Measurements from ENCODE around the gene ISCU. TPM values are rescaled to one million over a fixed set of nuclear protein-coding genes. Genes with fewer than 3 reads are reported as not detected.

Gene ISCU
- total and polyA plus RNA-seq, 2 of the 8 experiments (the other 6 are each of a cell fraction or from before 2014, with no cell fraction given), result 72.1 to 78.1 TPM

- ChIA-PET POLR2A (ENCODE audit: partially characterized antibody) (no interaction called here), CTCF (ENCODE audit: partially characterized antibody) (no interaction called here)
- FAIRE-seq, result no peak
- Histone ChIP-seq H4K8ac (ENCODE audit: extremely low read depth, insufficient read depth, low read length) (no peak overlapping the region), H3K9ac (replicated peaks in 1 of 4; ENCODE audit: extremely low read depth in 1 of 4, low read depth in 3 of 4, low read length in 3 of 4) (no peak overlapping the region), H3K23me2 (ENCODE audit: low read depth, low read length) (no peaks in the 10 kb centered on the region), H2AK5ac (ENCODE audit: low read depth, low read length) (no peak overlapping the region), H3K4me3 (ENCODE audit: extremely low read depth in 1 of 4, insufficient read depth in 2 of 4, low read depth in 3 of 4, low read length in 4 of 4) (no peak overlapping the region), H3K23ac (ENCODE audit: insufficient read length) (no peak overlapping the region), H3K4ac (replicated peaks; ENCODE audit: insufficient read length, low read depth, low read length) (no peak overlapping the region), H4K5ac (ENCODE audit: insufficient read length, low read depth, low read length) (no peak overlapping the region), H3K56ac (replicated peaks; ENCODE audit: insufficient read length, low read depth, low read length) (no peak overlapping the region), H4K20me1 (replicated peaks in 1 of 2; ENCODE audit: control insufficient read depth in 1 of 2, insufficient read depth in 2 of 2, low read length in 2 of 2) (peaks cover 2 to 12% of the 10 kb centered on the region in 2 experiments), H2AFZ (ENCODE audit: low read length) (no peak overlapping the region), H3K14ac (ENCODE audit: insufficient read length) (no peak overlapping the region), H2BK15ac (ENCODE audit: low read length) (no peak overlapping the region), H4K91ac (replicated peaks; ENCODE audit: insufficient read length, low read length) (no peak overlapping the region), H2BK20ac (ENCODE audit: low read length) (no peak overlapping the region), H3K4me1 (replicated peaks in 1 of 4; ENCODE audit: control insufficient read depth in 3 of 4, insufficient read depth in 4 of 4, low read length in 3 of 4) (no peaks in the 10 kb centered on the region), H3K36me3 (ENCODE audit: control insufficient read depth in 2 of 4, insufficient read depth in 4 of 4, low read length in 3 of 4) (peaks cover 38 to 77% (median 49%) of the 10 kb centered on the region in 4 experiments), H2BK120ac (replicated peaks; ENCODE audit: low read depth, low read length) (no peak overlapping the region), H3K18ac (ENCODE audit: extremely low read depth, low read length) (no peak overlapping the region), H3K79me2 (ENCODE audit: control insufficient read depth in 1 of 2, insufficient read depth in 2 of 2, low read length in 2 of 2) (peaks cover 0 to 53% of the 10 kb centered on the region in 2 experiments; a peak in 2 of 4 replicates), H3K27ac (ENCODE audit: low read depth, low read length) (no peak overlapping the region), H3K79me1 (ENCODE audit: low read depth, low read length) (no peaks in the 10 kb centered on the region; the same call in none of the 2 replicates), H3K27me3 (replicated peaks in 1 of 4; ENCODE audit: control insufficient read depth in 3 of 4, extremely low read depth in 1 of 4, insufficient read depth in 3 of 4, low read length in 3 of 4) (no peaks in the 10 kb centered on the region), H2BK12ac (ENCODE audit: low read depth, low read length) (no peak overlapping the region), H3K9me3 (ENCODE audit: insufficient read depth in 2 of 2, low read depth in 1 of 2, low read length in 1 of 2) (no peaks in the 10 kb centered on the region), H3K4me2 (ENCODE audit: insufficient read depth in 1 of 2, low read depth in 2 of 2, low read length in 2 of 2) (no peak overlapping the region), H2BK5ac (ENCODE audit: low read depth, low read length) (no peak overlapping the region)
- TF ChIP-seq SRF (IDR thresholded peaks at IDR 0.05; ENCODE audit: low read depth, low read length) (no peak), JUN (IDR thresholded peaks at IDR 0.05; ENCODE audit: low read depth, low read length) (no peak), POLR2AphosphoS5 (IDR thresholded peaks at IDR 0.05; ENCODE audit: low read depth, low read length) (no peak), POLR2A (IDR thresholded peaks at IDR 0.05; ENCODE audit: control extremely low read depth in 1 of 2, low read depth in 2 of 2, low read length in 2 of 2) (no peak), EP300 (IDR thresholded peaks at IDR 0.05; ENCODE audit: borderline replicate concordance in 1 of 2, low read depth in 2 of 2, low read length in 2 of 2) (no peak)
- no peak for DNase-seq (ENCODE audit: low read depth in 1 of 2, low spot score in 2 of 2)
- 92% methylated on average over 10 of the region's 10 CpGs; no CpG with 5 or more reads in 1 of the 2 experiments for WGBS, 2 experiments (ENCODE audit: extremely low coverage in 1 of 2, insufficient coverage in 1 of 2, insufficient read length in 1 of 2, insufficient replicate concordance in 2 of 2, low coverage in 1 of 2, low lambda C conversion rate in 2 of 2, missing lambda C conversion rate in 1 of 2)
Observed at GRCh38 chr12:108538616-108539195, 23.7 kb upstream of the ISCU start.

Measured in H1 (cell line).